Measurements from ENCODE around the gene HMGN5.

GRCh38 chrX:81121513-81122363 lies 80.0 kb downstream of the HMGN5 start:
- TF ChIP-seq GABPA (IDR thresholded peaks at IDR 0.05; ENCODE audit: low read depth) (no peak), CTCF (IDR thresholded peaks at IDR 0.05) (no peak), REST (IDR thresholded peaks at IDR 0.05; ENCODE audit: low read depth, low read length) (no peak), MXI1 (IDR thresholded peaks at IDR 0.05; ENCODE audit: low read depth, low read length) (peak; percentile 32; the same call in 1 of the 2 replicates), FOXM1 (IDR thresholded peaks at IDR 0.05; ENCODE audit: low read depth) (no peak), NRF1 (IDR thresholded peaks at IDR 0.05; ENCODE audit: low read depth, low read length) (no peak)

Data from SK-N-SH (cell line).